GM18907 (cell line): ENCODE data around the gene LXN.
A peak's percentile ranks its signal among the peaks of the same experiment; 100 is the strongest.
"Not testable (repeated sequence)": the region's sequence is repeated elsewhere in the genome, so short reads cannot be mapped to it uniquely, and the experiment has no call there.

Experiments
- ATAC-seq: cut with Tn5 transposase; IDR thresholded peaks from one replicate; pipeline ENCODE4 v1.9.1; 2021; ENCODE audit warnings: mild to moderate bottlenecking, moderate library complexity; ENCODE audit not compliant: unreplicated experiment

LXN gene, protein sequence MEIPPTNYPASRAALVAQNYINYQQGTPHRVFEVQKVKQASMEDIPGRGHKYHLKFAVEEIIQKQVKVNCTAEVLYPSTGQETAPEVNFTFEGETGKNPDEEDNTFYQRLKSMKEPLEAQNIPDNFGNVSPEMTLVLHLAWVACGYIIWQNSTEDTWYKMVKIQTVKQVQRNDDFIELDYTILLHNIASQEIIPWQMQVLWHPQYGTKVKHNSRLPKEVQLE

DNA sequence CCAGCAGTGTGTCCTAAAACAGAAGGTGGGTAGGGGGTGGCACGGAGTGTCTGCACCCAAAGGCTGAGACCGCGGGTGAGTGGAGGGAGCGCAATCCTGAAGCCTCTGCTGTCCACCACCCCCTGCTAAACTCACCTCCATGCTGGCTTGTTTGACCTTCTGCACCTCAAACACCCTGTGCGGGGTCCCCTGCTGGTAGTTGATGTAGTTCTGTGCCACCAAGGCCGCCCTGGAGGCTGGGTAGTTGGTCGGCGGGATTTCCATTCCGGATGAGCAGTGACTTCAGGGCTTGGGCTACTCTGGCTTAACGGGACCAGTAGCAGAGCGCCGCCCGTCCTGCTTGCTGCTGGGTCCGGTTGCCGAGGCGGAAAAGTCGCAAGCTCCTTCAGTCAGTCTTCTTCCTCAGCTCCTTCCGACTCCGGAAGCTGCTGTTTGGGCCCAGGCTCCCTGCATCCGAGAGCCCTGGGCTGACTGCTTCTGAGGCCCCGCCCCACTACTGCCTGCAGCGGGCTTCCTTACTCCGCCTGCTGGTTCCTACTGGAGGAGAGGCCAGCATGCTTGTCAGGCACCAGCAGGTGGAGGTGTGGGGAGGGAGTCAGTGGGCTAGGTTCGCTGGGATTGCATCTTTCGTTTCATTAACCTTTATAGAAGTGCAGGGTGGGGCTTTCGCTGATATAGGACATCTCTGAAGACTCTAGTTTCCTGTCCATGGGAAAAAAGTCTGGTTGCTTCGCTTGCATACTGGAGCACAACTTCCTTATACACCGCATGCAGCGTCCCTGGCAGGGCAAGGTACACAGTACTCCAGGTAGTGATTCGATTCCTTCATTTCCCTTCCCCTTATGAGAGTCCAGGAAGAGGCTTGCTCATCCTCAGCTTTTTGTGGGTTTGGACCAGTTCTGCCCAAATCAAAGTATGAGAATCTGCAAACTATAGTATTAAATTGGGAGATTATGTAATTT lies at the start of gene LXN:
TSS of gene LXN (minus strand) at position 434 of the 962 bp plus-strand sequence. CDS start at position 264, 170 bp downstream.
- peak; percentile 100 for ATAC-seq

DNA sequence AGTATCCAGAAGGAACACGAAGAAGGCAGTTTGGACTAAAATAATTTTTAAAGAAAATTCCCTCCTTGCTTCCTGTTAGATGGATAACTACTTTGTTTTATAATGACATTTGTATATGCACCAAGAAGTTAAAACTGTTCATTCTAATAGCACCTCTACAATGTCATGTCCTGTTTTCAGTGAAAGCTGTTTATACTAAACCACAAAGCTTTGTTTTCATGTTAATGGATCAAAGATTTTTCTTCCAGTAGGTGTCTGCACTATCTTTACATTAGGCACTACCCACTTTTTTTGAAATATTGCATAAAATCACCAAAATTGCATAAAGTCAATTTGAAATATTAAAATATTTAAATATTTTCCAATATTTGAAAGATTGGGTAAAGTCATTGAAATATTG lies 49.7 kb upstream of the LXN start:
- ATAC-seq, result no peak

DNA sequence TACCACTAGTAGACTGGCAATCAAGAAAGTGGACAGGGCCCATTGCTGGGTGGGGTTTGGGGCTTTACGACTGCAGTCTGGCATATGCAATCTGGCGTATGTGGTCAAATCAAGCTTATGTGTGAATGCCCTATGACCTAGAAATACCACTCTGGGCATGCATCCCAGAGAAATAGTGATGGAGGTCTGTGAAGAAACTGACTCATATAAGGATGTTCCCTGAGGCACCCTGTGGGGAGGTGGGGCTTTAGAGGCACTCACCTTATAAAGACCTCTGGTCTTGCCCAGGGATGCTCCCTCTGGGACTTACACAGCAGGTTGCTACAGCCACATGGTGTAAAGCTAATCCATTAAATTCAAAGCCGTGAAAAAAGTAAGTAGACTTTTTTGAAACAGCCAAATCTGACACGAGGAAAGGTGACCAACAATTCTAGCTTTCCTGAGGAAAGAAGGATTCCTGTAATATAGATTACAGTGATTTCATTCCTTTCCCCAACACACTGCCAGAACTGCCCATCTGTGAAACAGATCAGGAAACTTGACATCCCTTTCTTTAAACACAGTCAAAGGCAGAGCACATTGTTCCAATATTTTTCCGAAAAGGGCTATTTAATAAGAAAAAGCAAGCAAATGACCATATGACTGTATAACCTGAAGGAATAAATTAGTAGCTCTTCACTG lies 46.2 kb upstream of the LXN start:
- no peak for ATAC-seq

DNA sequence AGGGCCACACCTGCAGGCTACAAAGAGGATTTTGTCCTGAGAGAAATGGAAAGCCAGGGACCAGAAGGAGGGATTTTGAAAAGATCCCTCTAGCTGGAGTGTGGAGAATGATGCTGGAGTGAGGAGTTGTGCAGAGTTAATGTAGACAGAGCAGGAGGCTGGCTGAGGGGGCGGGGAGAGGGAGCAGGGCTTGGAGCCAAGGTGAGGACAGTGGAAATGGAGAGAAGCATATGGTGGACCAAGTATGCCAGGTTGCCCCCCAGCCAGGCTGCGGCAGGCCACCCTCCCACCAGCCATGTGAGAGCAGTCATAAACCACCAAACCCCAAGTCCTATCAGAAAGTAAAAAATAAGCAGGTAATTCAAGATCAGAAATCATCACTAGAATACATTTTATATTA lies 45.1 kb upstream of the LXN start:
- no peak for ATAC-seq

DNA sequence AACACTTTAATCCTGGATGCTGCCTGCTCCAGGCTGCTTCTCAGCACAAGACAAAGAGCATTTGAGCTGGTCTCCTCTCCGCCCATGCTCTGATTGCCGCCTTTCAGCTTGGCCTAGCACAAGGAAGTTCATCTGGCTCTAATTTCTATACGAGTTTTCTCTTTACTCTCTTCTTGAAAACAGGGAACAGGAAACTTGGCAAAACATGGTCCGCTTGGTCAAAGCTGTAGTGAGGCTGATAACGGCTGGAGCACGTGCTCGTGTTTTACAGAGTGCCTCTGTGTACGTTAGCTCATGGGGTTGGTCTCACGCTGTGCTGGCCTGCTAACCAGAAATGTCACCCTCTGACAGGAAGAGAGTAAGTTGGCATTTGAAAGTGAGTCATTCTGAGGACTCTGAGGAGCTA lies 40.6 kb upstream of the LXN start:
- ATAC-seq, result no peak

DNA sequence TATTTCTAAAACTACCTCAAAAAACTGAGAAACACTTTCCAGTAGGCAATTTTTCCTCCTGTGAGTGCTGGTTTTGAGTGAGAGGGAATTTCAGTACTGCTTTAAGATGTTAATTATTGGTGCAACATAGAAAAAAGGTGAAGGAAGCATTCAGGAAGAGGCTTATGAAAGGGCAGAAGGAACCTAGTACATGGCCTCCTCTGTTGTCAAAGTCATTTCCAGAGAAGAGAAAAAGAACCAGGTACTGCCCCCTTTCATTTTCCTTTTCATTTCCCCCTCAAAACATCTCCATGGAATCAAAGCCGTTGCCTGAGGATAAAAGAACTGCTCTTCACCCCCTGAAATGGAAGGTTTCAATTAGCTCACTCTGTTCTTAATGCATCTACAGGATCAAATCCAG lies 40.0 kb upstream of the LXN start:
- no peak for ATAC-seq

DNA sequence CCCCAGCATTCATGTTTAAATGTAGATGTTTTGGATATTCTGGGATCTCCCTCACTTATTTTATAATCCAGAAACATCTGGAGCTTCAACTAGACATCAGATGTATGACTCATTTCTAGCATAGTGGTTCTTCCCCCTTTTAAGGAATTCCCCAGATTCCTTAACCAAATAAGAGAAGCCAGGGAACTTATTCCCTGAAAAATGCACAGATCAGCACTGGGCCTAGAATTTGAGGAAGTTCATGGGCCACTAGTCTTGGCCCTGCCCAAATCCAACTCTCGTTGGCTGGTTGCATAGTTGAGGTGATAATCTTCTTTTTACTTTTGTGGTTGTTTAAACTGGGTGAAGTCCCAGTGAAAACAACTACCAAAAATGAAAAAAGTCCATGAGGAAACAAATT lies 39.4 kb upstream of the LXN start:
- no peak for ATAC-seq

DNA sequence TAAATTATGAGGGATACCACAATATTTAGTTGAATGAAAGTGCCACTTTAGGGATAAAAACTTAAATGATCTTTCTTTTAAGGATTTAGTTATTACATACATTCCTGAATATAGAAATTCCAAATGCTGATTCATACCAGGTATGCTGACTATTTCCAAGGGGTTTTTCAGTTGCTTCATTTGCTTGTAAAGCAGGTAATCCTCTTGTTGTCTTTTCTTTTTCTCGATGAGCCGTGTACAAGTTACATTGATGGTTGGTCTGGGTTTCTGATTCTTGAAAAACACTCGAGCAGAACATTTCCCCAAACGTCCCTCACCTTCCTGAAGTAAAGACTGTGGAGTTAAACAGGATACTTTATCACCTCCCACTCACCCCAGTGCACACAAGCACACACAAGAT lies 38.2 kb upstream of the LXN start:
- ATAC-seq, result no peak

DNA sequence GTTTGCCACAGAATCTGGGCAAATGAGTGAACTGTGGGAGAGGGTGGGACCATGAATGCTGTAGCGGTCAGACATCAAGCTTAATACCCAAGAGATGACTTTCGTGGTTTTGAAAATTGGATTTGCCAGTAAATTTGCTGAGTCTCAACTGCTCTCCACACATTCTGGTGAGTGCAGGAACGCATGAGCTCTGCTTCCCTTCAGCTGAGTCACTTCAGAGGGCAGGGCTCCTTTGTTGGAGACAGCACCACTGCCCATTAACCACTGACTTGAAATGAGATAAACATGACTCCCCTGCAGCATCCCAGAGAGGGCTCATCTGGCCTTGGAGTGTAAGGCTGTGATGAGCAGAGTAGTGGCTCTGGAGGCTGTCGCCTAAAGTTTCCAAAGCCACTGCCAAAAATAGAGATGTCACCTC lies 37.2 kb upstream of the LXN start:
- no peak for ATAC-seq

DNA sequence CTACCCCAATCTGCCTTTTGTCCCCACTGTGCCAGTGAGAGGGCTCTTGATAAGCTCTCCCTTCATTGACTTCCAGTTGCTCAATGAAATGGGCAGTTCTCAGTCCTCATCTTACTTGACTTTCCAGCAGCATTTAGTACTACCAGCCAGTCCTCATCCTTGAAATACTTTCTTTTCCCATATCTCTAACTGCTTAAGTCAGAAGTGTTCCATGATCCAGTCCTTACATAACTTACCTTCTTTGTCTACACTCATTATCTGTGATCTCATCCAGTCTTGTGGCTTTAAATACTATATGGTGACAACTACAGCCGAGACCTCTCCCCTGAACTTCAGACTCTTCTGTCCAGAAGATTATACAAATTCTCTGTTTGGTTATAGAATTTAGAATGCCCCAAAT lies 31.1 kb upstream of the LXN start:
- no peak for ATAC-seq

DNA sequence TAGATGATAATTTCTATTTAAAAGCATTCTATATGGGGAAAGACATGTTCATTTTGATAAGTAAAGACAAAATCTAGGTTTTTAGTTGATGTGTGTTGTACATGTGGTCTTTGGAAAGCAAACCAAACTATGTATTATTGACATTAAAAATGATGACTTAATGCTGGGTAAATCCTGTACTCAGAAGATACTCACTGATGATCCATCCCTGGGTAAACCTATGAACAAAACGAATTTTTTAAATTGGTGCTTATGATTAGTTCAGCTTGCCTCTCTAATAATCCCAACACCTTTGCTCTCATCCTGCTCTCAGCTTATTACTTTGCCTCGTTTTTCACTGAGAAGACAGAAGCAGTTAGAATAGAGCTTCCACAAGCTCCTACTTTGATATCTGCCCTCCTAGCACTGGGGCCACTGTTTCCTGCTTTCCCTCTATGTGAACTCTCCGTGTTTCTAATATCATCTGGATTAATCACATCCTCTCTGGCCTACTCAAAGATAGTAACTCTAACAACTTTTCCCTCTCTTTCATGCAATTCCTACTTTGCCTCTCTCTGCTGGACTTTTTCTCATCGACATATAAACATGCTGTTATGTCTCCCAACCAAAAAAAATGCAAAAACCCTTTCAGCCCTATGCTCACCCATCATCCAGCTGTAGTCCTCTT lies 30.5 kb upstream of the LXN start:
- ATAC-seq, result no peak

DNA sequence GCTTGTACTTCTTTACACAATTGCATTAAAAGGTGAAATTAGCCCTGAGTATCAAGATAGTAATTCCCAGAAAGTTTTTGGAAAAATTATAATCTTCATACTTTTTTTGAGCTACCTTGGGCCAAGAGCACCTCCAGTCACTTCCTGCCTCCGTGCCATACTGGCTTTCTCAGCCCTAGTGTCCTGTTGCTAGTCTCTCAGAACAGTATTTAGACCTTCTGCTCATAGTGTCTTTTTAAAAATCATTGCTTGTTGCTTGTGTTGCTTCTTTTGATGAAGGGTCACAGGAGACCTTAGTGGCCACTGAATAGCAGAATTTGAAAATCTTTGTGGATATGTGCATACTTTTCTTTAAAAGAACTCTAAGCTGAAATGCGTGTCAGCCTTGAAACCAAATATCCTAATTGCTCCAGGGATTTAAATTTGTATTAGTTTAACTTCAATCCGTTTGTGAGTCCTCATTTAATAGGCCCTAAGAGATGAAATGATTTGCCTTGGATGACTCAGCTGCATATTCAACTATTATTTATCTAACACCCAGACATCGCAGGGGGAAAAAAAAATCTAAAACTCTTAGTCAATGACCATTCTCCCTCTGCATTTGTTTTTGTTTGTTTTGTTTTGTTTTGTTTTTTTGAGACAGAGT lies 29.1 kb upstream of the LXN start:
- ATAC-seq, result no peak

DNA sequence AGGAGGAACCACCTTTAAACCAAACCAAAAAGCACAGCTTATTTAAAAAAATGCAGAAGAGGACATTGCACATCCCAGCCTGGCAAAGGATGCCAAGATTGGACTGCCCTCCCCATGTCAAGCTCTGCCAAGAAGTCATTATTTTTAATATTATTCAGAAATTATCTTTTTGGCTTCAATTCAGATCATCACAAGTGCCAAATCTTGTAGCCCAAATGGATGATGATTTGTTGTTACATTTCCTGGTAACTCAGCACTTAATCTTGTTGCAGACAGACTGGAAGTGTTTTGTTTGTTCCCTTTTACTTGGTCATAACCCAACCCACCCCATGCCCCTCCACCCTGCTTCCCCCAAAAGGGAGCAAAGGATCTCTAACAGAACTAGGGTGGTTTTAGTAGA lies 28.1 kb upstream of the LXN start:
- no peak for ATAC-seq

DNA sequence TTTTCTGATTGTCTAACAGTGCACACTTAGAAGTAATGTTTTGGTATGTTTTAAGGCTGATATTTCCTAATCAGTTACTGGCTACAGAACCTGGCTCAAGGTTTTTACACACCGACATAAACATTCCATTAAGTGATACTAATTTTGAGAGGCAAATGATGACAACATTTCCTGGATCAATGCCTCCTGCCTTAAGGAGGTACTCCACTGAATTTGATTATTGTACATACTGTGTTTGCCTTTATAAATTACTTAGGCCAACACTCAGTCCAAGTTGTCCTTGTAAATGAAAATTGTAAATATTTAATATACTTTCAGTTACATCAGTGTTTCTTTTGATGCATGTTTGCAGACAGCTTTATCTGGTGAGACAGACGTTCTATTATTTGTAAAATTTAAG lies 24.2 kb upstream of the LXN start:
- ATAC-seq, result no peak

DNA sequence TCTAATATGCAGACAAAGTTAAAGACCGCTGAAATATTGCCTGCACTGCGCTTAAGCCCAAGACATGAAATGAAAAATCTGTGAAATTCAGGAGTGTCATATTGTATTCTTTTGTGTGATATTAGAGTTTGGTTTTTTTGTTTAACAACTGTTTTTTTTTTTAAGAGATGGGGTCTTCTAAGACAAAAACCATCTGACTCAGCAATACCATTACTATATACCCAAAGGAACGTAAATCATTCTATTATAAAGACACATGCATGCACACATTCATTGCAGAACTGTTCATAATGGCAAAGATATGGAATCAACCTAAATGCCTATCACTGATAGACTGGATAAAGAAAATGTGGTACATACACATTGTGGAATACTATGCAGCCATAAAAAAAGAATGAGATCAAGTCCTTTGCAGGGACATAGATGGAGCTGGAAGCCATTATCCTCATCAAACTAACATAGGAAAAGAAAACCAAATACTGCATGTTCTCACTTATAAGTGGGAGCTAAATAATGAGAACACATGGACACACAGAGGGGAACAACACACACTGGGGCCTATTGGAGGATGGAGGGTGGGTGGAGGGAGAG lies 21.5 kb upstream of the LXN start:
- not testable (repeated sequence) for ATAC-seq

DNA sequence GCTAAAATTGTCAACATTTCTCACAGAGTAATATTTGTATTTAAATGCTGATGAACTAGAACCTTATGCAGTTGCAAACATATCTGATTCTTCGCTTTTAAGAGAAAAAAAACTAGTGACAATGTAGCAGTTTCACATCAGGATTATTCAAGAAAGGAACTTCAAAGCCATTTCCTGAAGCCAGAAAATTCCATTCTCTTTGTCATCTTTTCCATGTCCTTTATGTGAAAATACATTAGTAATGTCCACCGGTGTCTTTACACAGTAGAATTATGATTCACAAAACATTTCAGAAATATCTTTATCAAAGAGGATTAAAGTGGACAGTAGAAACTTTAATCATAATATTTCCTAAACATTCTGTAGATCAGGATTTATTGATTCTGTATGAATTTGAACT lies 12.7 kb upstream of the LXN start:
- ATAC-seq, result no peak

DNA sequence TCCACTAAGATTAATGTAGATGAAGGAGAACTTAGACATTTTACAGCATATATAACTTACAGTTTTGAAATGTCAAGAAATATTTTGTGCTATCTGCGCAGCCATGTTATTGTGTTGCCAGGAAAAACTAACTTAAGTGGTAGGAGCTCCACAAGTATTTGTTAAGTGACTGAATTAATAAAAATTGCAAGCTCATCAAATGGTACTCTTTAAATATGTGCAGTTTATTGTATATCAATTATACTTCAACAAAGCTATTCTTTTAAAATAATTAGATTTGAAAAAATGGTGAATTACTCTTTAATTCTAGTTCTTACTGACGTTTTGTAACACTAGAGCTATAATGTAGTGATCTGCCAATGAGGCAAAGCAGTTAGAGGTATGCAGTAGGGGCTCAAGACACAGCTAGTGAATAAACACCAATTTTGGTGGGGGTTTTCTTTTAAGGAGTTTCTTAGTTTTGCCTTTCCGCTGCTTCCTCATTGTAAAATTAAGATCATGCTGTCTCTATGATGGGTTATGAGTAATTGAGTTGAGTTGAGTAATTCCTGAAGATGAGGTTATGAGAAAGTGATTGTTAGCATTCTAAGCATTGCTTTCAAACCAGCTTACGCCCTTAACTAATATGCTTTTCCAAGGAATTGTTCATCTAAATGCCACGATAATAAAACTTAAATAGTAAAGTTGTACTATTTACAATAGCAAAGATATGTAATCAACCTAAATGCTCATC lies 10.9 kb upstream of the LXN start:
- ATAC-seq, result no peak

DNA sequence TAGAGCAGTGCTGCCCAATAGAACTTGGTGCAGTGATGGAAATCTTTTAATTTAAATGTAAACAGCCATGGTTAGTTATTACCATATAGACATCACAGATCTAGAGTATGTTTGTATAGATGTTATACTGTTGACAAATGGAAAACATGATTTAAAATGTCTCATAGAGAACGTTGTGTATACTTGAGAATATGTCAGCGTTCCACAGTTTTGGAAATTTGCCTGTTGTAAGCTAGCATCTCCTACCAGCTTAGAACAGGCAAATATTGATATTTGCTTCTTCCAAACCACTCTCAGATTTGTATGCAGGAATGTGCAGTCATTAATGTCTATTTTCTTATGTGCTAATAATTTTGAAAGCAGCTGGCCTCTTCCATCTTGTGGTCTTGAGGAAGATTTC lies 8.4 kb upstream of the LXN start:
- no peak for ATAC-seq

DNA sequence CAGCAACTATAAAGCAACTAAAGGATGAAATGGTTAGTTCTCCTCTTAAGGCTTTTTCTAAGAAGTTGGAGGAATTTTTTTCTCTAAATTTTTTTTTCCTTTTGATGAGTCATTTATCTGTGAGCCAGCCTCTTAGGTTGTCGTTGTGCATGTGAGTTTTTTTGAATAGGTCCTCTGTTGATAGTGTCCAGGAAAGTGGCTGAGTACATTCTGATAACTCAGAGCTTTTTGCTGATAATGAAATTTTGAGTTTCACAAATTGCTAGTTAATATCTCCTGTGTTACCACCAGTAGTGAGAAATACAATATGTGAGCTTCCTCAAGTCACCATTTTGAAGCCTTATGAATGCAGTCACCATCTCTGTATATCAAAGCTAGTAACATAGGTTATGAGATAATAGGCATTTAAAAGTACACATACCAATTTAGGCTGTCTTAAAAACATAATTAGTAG lies 7.1 kb upstream of the LXN start:
- no peak for ATAC-seq

DNA sequence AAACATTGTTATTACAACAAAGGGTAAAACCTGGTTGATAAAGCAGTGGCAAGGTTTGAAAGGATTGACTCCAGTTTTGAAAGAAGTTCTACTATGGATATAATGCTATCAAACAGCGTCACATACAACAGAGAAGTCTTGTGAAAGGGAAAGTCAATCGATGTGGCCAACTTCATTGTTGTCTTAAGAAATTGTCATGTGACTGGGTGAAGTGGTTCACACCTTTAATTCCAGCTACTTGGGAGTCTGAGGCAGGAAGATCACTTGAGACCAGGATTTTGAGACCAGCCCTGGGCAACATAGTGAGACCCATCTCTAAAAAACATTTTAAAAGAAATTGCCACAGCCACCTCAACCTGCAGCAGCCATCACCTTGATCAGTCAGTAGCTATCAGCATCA lies 6.2 kb upstream of the LXN start:
- ATAC-seq, result no peak
